OCI-LY1 (cell line): ENCODE measurements around the gene THAP12.

Experiments used
- H2AFZ ChIP-seq: fragments of 200-600 bp; sonication (generic), shearing (Covaris generic); 2 replicates; pipeline ENCODE4 v1.6.0; 2014; ENCODE audit warnings: antibody characterized with exemption, mild to moderate bottlenecking, low read length
- H3F3A ChIP-seq: fragments of 200-600 bp; sonication (generic), shearing (Covaris generic); 2 replicates; pipeline ENCODE4 v1.6.0; 2014; ENCODE audit warnings: mild to moderate bottlenecking, antibody characterized with exemption, low read length, moderate library complexity; ENCODE audit not compliant: insufficient read depth
- H3K27ac ChIP-seq: fragments of 200-600 bp; sonication (generic); 2 replicates; pipeline ENCODE4 v1.5.1; 2014; ENCODE audit warnings: low read length, mixed run types, mild to moderate bottlenecking, low read depth; ENCODE audit not compliant: poor library complexity, severe bottlenecking
- H3K27me3 ChIP-seq: fragments of 200-600 bp; sonication (generic); 2 replicates; pipeline ENCODE4 v1.6.0; 2014; ENCODE audit warnings: antibody characterized with exemption, mild to moderate bottlenecking, low read length, moderate library complexity; ENCODE audit not compliant: insufficient read depth
- H3K36me3 ChIP-seq: fragments of 200-600 bp; sonication (generic); 2 replicates; pipeline ENCODE4 v1.6.1; 2014; ENCODE audit warnings: mild to moderate bottlenecking, antibody characterized with exemption, low read length, moderate library complexity, mixed read lengths; ENCODE audit not compliant: insufficient read depth
- H3K4me1 ChIP-seq: fragments of 200-600 bp; sonication (generic); 2 replicates; pipeline ENCODE4 v1.5.1; 2014; ENCODE audit warnings: mild to moderate bottlenecking, low read length, moderate library complexity; ENCODE audit not compliant: insufficient read depth, severe bottlenecking
- H3K4me2 ChIP-seq: fragments of 200-600 bp; sonication (generic), shearing (Covaris generic); 2 replicates; pipeline ENCODE4 v1.6.1; 2014; ENCODE audit warnings: low read length
- H3K4me3 ChIP-seq: fragments of 200-600 bp; sonication (generic); 2 replicates; pipeline ENCODE4 v1.5.1; 2014; ENCODE audit warnings: low read length, low read depth, mild to moderate bottlenecking, mixed read lengths; ENCODE audit not compliant: poor library complexity, severe bottlenecking
- H3K79me2 ChIP-seq: fragments of 200-600 bp; shearing (Covaris generic); 2 replicates; pipeline ENCODE4 v1.6.1; 2016; ENCODE audit warnings: mixed run types, low read length, mixed read lengths; ENCODE audit not compliant: insufficient read depth
- H3K9ac ChIP-seq: fragments of 200-600 bp; sonication (generic), shearing (Covaris generic); 2 replicates; pipeline ENCODE4 v1.6.1; 2014; ENCODE audit warnings: mild to moderate bottlenecking, low read length, mixed read lengths
- H3K9me2 ChIP-seq: fragments of 200-600 bp; sonication (generic), shearing (Covaris generic); 2 replicates; pipeline ENCODE4 v1.6.1; 2014; ENCODE audit warnings: low read depth, mild to moderate bottlenecking, low read length, mixed read lengths
- H3K9me3 ChIP-seq: fragments of 200-600 bp; shearing (Covaris generic); 2 replicates; pipeline ENCODE4 v1.6.1; 2014; ENCODE audit warnings: low read length, mixed read lengths
- H4K20me1 ChIP-seq: fragments of 200-600 bp; sonication (generic), shearing (Covaris generic); 2 replicates; pipeline ENCODE4 v1.6.0; 2016; ENCODE audit warnings: mild to moderate bottlenecking, low read length; ENCODE audit not compliant: insufficient read depth
- EZH2 ChIP-seq: fragments of 200-600 bp; sonication (generic), shearing (Covaris generic); IDR thresholded peaks from 2 replicates; pipeline ENCODE4 v1.8.0; 2017; ENCODE audit warnings: borderline replicate concordance, mixed run types, mild to moderate bottlenecking, antibody characterized with exemption, low read length, moderate library complexity, mixed read lengths
- TF ChIP-seq, protein P1 (sequence below): fragments of 200-600 bp; sonication (generic), shearing (Covaris generic); IDR thresholded peaks from 2 replicates; pipeline ENCODE4 v1.5.1; 2017; ENCODE audit warnings: mild to moderate bottlenecking, antibody characterized with exemption, low read length, moderate library complexity, mixed read lengths

THAP12 gene

DNA sequence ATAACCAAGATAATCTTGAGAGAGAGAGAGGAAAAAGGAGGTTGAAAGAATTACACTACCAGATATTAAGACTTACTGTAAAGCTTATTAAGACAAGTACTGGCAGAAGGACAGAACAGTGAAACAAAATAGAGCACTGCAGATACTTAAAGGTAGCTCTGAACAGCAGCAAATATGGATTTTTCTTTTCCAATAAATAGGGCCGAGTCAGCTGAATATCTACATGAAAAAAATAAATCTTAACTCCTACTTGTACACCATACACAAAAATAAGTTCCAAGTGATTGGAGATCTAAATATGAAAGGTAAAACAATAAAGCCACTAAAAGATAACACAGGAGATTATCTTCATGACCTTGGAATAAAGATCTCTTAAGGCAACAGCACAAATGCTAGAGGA lies 12.4 kb downstream of the THAP12 start:
- Histone ChIP-seq H3F3A (no peaks in the 10 kb centered on the region), H3K9me3 (no peaks in the 10 kb centered on the region), H3K4me2 (no peak overlapping the region), H2AFZ (no peak overlapping the region), H3K9ac (no peak overlapping the region), H3K79me2 (peaks cover 70% of the 10 kb centered on the region), H3K4me3 (no peak overlapping the region), H3K36me3 (peaks cover 7% of the 10 kb centered on the region), H3K9me2 (no peaks in the 10 kb centered on the region), H3K27ac (no peak overlapping the region), H3K27me3 (no peaks in the 10 kb centered on the region), H4K20me1 (no peaks in the 10 kb centered on the region), H3K4me1 (peaks cover 34% of the 10 kb centered on the region)
- TF ChIP-seq, protein P1, sequence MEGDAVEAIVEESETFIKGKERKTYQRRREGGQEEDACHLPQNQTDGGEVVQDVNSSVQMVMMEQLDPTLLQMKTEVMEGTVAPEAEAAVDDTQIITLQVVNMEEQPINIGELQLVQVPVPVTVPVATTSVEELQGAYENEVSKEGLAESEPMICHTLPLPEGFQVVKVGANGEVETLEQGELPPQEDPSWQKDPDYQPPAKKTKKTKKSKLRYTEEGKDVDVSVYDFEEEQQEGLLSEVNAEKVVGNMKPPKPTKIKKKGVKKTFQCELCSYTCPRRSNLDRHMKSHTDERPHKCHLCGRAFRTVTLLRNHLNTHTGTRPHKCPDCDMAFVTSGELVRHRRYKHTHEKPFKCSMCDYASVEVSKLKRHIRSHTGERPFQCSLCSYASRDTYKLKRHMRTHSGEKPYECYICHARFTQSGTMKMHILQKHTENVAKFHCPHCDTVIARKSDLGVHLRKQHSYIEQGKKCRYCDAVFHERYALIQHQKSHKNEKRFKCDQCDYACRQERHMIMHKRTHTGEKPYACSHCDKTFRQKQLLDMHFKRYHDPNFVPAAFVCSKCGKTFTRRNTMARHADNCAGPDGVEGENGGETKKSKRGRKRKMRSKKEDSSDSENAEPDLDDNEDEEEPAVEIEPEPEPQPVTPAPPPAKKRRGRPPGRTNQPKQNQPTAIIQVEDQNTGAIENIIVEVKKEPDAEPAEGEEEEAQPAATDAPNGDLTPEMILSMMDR = no peak
- no peak for TF ChIP-seq EZH2

DNA sequence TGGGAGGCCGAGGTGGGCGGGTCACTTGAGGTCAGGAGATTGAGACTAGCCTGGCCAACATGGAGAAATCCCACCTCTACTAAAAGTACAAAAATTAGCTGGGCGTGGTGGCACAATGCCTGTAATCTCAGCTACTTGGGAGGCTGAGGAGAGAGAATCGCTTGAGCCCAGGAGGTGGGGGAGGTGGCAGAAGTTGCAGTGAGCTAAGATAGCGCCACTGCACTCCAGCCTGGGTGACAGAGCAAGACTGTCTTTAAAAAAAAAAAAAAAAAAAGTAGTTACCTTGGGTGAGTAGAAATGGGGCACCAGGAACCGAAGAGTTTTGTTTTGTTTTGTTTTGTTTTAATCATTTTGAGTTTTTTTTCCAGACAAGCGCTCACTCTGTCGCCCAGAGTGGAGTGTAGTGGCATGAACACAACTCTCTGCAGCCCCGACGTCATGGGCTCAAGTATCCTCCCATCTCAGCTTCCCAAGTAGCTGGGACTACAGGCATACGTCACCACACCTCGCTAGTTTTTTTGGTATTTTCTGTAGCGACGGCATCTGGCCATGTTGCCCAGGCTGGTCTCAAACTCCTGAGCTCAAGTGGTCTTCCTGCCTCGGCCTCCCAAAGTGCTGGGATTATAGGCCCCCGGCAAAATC lies 15.8 kb downstream of the THAP12 start:
- Histone ChIP-seq H3K36me3 (peaks cover 31% of the 10 kb centered on the region), H3K79me2 (peaks cover 42% of the 10 kb centered on the region)

DNA sequence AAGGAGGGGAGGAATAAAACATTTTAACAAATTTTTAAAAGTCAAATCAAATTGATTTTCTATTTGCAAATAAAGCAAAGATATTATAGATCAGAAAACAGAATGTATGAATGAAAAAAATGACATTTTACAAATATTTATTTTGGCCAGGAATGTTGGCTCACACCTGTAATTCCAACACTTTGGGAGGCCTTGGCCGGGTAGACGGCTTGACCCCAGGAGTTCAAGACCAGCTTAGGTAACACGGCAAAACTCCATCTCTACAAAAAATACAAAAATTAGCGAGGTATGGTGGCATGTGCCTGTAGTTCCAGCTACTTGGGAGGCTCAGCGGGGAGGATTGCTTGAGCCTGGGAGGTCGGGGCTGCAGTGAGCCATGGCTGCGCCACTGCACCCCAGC lies 18.2 kb downstream of the THAP12 start:
- no peaks in the 10 kb centered on the region for H3K9me3 ChIP-seq
- no peak overlapping the region for H3K27ac ChIP-seq
- peaks cover 17% of the 10 kb centered on the region for H3K79me2 ChIP-seq
- no peak overlapping the region for H3K4me2 ChIP-seq
- no peaks in the 10 kb centered on the region for H3K27me3 ChIP-seq
- no peak overlapping the region for H3K9ac ChIP-seq
- TF ChIP-seq, protein P1 = no peak
- no peak for TF ChIP-seq EZH2
- H3K9me2 ChIP-seq = no peaks in the 10 kb centered on the region
- H4K20me1 ChIP-seq = no peaks in the 10 kb centered on the region
- no peak overlapping the region for H2AFZ ChIP-seq
- peaks cover 54% of the 10 kb centered on the region for H3K36me3 ChIP-seq
- peaks cover 21% of the 10 kb centered on the region for H3K4me1 ChIP-seq
- no peaks in the 10 kb centered on the region for H3F3A ChIP-seq
- no peak overlapping the region for H3K4me3 ChIP-seq

More for the DNA sequence above, 15.8 kb downstream of the THAP12 start:
- no peak overlapping the region for H3K27ac ChIP-seq
- no peak overlapping the region for H3K4me2 ChIP-seq
- TF ChIP-seq, protein P1 = no peak
- no peak for TF ChIP-seq EZH2
- H3K9me2 ChIP-seq = no peaks in the 10 kb centered on the region
- H4K20me1 ChIP-seq = no peaks in the 10 kb centered on the region
- H3K27me3 ChIP-seq = no peaks in the 10 kb centered on the region
- H3K4me1 ChIP-seq = peaks cover 36% of the 10 kb centered on the region
- no peaks in the 10 kb centered on the region for H3F3A ChIP-seq
- H2AFZ ChIP-seq = no peak overlapping the region
- no peak overlapping the region for H3K9ac ChIP-seq
- no peaks in the 10 kb centered on the region for H3K9me3 ChIP-seq
- H3K4me3 ChIP-seq = no peak overlapping the region
